ENCODE results near the gene NF2.

DNA sequence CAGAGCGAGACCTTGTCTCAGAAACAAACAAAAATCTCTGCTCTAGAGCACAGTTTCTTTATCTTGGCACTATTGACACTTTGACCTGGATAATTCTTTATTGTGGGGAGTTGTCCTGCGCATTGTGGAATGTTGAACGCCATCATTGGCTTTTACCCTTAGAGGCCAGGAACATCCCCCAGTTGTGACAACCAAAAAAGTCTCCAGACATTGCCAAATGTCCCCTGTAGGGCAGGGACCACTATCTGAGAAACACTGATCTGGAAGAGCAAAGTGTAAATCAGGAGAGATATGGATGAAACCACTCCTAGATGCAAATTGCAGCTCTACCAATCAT, 4.8 kb upstream of the NF2 start:
- TF ChIP-seq CTCF (IDR thresholded peaks at IDR 0.05) (no peak), POLR2A (IDR thresholded peaks at IDR 0.05) (no peak)
